ENCODE data around the gene TFDP3.

DNA sequence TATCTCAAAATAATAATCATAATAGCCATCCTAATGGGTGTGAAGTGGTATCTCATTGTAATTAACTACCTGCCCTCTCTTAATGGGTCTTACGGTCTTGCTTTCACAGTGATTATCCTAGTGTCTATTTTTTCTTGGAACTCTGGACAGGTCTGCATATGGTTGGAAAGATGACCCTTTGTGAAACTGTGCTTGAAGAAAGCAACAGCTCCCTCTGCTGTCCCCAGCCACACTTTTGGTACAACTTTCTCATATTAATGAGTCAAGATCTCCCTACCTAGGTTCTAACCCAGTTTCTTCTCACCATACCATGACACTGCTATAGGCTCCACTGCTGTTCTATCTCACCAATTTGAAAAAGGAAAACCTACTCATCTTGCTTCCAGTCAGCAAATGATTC is 2.4 kb downstream of the TFDP3 start:
- TF ChIP-seq, protein P1, sequence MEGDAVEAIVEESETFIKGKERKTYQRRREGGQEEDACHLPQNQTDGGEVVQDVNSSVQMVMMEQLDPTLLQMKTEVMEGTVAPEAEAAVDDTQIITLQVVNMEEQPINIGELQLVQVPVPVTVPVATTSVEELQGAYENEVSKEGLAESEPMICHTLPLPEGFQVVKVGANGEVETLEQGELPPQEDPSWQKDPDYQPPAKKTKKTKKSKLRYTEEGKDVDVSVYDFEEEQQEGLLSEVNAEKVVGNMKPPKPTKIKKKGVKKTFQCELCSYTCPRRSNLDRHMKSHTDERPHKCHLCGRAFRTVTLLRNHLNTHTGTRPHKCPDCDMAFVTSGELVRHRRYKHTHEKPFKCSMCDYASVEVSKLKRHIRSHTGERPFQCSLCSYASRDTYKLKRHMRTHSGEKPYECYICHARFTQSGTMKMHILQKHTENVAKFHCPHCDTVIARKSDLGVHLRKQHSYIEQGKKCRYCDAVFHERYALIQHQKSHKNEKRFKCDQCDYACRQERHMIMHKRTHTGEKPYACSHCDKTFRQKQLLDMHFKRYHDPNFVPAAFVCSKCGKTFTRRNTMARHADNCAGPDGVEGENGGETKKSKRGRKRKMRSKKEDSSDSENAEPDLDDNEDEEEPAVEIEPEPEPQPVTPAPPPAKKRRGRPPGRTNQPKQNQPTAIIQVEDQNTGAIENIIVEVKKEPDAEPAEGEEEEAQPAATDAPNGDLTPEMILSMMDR (conservative IDR thresholded peaks at IDR 0.05 in 1 of 2, IDR thresholded peaks at IDR 0.05 in 1 of 2; ENCODE audit: low read depth in 1 of 2, low read length in 2 of 2): peak in 1 of 2 donors; percentile 34
- TF ChIP-seq EZH2 (IDR thresholded peaks at IDR 0.05; ENCODE audit: low read length, missing control alignments): no peak
